HG02840 (cell line): ENCODE results near the gene C11orf86.
"Not testable (repeated sequence)": the region's sequence is repeated elsewhere in the genome, so short reads cannot be mapped to it uniquely, and the experiment has no call there.

Experiments
- ATAC-seq: cut with Tn5 transposase; IDR thresholded peaks from one replicate; pipeline ENCODE4 v1.9.1; 2021; ENCODE audit warnings: mild to moderate bottlenecking, moderate library complexity, moderate number of reproducible peaks; ENCODE audit not compliant: unreplicated experiment, low FRiP score

C11orf86 gene

GRCh38 chr11:66987924-66988637 lies 13.0 kb downstream of the C11orf86 start:
- no peak for ATAC-seq

- not testable (repeated sequence) for ATAC-seq
Measured at GRCh38 chr11:66988741-66989140, 13.6 kb downstream of the C11orf86 start.

DNA sequence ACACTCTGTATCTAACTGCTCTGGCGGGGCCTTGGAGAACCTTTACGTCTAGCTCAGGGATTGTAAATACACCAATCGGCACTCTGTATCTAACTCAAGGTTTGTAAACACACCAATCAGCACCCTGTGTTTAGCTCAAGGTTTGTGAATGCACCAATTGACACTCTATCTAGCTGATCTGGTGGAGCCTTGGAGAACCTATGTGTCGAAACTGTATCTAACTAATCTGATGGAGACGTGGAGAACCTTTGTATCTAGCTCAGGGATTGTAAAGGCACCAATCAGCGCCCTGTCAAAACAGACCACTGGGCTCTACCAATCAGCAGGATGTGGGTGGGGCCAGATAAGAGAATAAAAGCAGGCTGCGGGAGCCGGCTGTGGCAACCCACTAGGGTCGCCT lies 14.3 kb downstream of the C11orf86 start:
- ATAC-seq = not testable (repeated sequence)

GRCh38 chr11:66992041-66992440 lies 16.9 kb downstream of the C11orf86 start:
- ATAC-seq = no peak

GRCh38 chr11:66996609-66997273 lies 21.6 kb downstream of the C11orf86 start:
- no peak for ATAC-seq

DNA sequence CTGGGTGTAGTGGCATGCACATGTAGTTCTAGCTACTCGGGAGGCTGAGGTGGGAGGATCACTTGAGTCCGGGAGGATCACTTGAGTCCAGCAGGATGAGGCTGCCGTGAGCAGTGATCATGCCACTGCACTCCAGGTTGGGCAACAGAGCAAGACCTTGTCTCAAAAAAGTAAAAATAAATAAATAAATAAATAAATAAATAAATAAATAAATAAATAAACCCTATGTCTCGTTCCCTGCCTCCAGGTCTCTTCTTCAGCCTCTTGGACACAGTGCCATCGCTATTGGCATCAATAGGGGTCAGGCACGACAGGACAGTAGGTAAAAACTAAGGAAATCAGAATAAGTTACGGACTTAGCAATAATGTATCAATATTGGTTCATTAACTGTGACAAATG lies 24.5 kb downstream of the C11orf86 start:
- ATAC-seq = no peak

GRCh38 chr11:67001332-67001731 lies 26.2 kb downstream of the C11orf86 start:
- ATAC-seq = no peak

DNA sequence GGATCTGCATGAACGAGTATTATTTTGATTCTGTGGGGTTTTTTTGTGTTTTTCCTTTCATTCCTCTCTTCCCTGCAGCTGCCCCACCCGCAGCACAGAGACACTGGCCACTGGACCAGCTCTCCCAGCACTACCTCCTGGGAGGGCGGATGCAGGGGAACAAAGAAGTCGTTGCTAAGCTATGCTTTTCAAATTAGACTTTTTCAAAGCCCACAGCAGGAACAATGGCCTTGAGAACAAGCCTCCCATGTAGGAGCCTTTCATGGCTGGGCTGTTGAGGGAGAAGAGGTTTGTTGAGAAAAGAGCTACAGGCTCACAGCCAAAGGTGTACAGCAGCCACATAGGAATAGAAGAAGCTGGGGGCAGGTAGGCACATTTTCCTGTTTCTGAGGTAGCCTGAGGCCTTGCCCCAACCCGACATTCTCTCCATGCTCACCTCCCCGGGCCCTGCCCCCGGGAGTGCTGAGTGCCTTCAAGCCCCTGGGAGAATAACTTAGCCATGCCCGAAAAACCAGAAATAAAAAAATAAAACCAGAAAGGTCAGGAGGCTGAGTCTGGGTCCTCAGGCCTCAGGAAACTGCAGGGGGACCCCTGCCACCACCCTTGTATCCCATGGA lies 27.3 kb downstream of the C11orf86 start:
- ATAC-seq = no peak

DNA sequence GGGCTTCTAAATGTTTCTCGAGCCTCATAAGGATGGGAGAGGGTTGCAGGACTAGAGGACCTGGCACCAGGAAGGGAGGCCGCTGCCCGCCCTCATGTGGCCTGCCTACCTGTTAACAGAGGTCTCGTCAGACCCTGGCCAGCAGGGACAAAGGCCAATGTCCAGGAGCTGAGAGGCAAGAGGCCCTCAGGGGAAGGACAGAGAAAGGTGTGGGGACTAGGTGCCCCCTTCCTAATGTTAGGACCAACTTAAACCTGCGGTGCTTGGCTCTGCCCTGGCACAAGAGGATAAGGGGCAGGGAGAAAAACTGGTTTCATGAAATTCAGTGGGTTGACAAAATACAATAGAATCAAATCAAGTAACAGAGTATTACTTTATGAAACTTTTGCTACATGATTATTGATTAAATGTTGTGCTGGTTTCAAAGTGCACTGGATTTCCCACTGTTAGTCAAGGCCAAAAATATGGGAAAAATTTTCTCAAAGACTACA lies 27.9 kb downstream of the C11orf86 start:
- ATAC-seq = no peak

GRCh38 chr11:67005200-67005599 lies 30.1 kb downstream of the C11orf86 start:
- not testable (repeated sequence) for ATAC-seq

DNA sequence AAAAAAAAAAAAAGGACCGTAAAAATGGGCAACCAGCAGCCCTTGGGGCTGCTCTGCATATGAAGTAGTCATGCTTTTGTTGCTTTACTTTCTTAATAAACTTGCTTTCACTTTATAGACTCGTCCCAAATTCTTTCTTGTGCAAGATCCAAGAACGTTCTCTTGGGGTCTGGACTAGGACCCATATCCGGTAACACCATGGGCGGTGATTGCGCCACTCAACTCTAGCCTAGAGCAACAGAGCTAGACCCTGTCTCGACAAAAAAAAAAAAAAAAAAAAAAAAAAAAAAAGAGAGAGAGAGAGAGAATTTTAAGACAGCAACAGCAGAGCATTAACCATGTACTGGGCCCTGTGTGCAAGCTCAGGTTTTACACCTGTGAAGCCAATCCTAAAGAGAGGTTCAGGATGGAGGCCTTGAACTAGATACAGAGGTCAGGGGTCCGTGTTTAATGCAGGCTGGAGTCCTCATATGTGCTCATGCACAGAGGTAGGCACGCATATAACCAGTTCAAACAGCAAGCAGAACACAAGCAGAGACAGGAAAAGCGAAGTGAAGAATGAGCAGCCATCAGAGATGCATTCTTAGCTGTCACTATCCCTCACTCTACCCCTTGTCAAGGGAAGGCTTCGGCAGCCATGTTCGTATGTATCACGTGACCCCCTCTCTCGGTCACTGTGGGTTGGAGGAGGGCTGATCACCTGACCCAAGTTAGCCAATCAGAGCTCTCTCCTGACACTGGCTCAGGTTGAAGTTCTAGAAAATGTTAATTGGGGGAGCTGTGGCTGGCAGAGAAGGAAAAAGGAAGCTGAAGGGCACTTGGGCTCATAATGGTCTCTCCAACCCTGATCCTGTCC lies 31.2 kb downstream of the C11orf86 start:
- ATAC-seq = no peak

- no peak for ATAC-seq
Measured at GRCh38 chr11:67007126-67007525, 32.0 kb downstream of the C11orf86 start.

DNA sequence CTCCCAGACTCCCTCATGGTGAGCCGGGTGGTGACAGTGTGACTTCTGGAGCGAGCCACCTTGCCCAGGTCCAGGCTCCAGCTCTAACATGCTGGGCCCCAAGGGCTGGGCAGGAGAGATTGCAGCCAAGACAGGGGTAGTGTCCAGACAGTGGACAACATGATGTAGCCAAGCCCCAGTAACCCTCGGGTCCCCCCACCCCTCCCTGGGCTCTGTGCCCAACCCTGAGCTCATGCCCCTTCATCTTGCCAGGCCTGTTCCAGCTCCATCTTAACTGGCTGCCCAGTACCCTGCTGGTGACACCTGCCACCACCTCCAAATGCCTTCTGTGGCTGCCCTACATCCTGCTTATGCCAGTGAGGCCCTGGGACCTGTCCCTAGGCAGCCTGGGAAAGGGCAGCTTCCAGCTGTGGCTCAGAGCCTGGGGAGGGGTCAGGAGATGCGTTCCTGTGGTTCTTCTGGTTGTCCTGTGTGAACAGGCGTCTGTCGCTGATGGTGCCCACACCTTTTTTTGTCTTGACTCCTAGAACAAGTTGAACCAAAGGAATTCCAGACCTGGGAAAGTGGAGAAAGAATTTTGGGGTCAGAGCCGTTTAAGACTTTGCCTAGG lies 35.3 kb downstream of the C11orf86 start:
- ATAC-seq = no peak

DNA sequence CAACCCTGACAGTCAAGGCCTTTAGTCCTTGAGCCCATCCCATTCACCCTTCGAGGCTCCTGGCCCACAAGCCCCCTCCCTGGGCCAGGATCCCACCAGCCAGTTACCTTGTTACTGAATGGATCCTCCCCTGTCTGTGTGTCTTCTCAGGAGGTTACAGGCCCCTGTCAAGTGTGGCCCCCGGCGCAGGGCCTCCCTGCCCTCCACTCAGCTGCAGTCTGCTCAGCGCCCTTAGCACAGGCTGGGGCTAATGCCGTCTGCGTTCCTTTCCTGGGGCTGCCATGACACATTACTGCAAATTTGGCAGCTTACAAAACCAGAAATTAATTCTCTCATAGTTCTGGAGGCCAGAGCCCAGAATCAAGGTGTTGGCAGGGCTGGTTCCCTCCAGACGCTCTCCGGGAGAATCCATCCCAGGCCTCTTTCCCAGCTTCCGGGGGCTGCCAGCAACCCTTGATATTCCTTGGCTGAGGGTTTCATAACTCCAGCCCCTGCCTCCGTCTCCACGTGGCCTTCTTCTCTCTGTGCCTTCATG lies 38.5 kb downstream of the C11orf86 start:
- ATAC-seq = no peak

- no peak for ATAC-seq
Measured at GRCh38 chr11:67014343-67014742, 39.2 kb downstream of the C11orf86 start.

DNA sequence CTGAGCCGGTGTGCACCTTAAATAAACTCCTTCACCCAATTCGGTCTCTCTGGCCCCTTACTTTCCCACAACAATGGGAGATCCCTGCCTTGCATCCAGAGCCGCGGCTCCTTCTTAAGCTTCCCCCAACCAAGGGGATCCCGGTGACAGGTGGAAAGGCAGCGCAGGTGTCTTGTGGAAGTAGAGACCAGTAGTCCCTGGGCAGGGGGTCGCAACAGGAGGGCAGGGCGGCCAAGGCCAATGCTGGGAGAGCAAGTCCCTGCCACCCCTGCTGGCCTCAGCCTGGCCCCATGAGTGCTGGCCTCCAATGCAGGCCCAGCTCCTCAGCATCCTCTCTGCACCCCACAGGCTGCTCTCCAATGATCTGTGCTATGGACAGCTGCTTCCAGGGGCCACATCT lies 39.9 kb downstream of the C11orf86 start:
- ATAC-seq = no peak

- ATAC-seq = no peak
Measured at GRCh38 chr11:67016550-67016949, 41.4 kb downstream of the C11orf86 start.

- no peak for ATAC-seq
Measured at GRCh38 chr11:67020949-67021348, 45.8 kb downstream of the C11orf86 start.

- ATAC-seq = no peak
Measured at GRCh38 chr11:67022341-67022933, 47.3 kb downstream of the C11orf86 start.
